Neural progenitor cell (in vitro differentiated cells): ENCODE data around the gene GPR12.

Source experiments
- EZH2 ChIP-seq: fragments of 200-600 bp; sonication (generic); IDR thresholded peaks from 2 replicates; pipeline ENCODE4 v1.6.1; 2017; ENCODE audit warnings: antibody characterized with exemption, mild to moderate bottlenecking, moderate library complexity
- EZH2phosphoT487 ChIP-seq: fragments of 200-600 bp; sonication (generic); IDR thresholded peaks from 2 replicates; pipeline ENCODE4 v1.6.1; 2017; ENCODE audit warnings: antibody characterized with exemption
- TF ChIP-seq, protein P1 (sequence below): fragments of 200-600 bp; sonication (generic); IDR thresholded peaks from 2 replicates; pipeline ENCODE4 v1.5.1; 2017; ENCODE audit warnings: antibody characterized with exemption, mild to moderate bottlenecking

DNA sequence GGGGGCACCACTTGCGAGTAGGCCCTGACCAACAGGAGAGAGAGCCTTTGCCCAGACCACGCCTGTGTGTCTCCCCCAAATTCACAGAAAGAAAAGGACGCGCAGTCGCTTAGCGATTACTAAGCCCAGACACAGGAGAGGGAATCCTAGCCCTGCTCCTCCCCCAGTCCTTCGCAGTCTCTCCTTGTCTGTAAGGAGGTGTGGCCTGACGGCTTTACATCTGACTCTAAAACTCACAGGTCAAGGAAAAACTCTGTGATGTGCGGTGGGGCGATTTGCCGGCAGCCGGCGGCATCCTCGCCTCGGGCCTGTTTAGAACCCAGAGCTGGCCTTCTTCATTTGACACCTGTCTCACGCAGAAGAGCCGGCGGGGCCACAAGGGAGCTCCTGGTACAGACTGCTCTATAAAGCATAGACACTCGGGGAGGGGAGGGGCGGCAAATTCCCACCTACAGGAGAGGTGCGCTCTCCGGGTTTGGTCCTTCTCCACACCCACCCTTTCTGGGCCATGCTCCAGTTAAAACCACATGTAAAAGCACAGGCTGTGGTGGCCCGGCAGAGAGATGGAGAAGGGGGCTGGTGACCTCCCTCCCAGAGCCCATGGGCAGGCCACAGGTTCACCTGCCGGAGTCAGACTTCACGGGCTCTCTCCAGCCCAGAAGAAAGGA, 17.8 kb downstream of the GPR12 start:
- TF ChIP-seq, protein P1, sequence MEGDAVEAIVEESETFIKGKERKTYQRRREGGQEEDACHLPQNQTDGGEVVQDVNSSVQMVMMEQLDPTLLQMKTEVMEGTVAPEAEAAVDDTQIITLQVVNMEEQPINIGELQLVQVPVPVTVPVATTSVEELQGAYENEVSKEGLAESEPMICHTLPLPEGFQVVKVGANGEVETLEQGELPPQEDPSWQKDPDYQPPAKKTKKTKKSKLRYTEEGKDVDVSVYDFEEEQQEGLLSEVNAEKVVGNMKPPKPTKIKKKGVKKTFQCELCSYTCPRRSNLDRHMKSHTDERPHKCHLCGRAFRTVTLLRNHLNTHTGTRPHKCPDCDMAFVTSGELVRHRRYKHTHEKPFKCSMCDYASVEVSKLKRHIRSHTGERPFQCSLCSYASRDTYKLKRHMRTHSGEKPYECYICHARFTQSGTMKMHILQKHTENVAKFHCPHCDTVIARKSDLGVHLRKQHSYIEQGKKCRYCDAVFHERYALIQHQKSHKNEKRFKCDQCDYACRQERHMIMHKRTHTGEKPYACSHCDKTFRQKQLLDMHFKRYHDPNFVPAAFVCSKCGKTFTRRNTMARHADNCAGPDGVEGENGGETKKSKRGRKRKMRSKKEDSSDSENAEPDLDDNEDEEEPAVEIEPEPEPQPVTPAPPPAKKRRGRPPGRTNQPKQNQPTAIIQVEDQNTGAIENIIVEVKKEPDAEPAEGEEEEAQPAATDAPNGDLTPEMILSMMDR: no peak
- TF ChIP-seq EZH2: no peak
- no peak for TF ChIP-seq EZH2phosphoT487
